Measurements from ENCODE around the gene MYH6. TPM values are rescaled to one million over a fixed set of nuclear protein-coding genes. Genes with fewer than 3 reads are reported as not detected.

Gene MYH6
- total RNA-seq, 4 donors from 2014 or later: 0.07 TPM; not detected in 3

- no peak for DNase-seq
- Histone ChIP-seq H3K36me3 (no peaks in the 10 kb centered on the region), H3K27ac (no peak overlapping the region), H3K4me3 (no peak overlapping the region), H3K27me3 (no peaks in the 10 kb centered on the region), H3K9me3 (no peaks in the 10 kb centered on the region), H3K4me1 (no peaks in the 10 kb centered on the region)
- no peak for TF ChIP-seq CTCF (IDR thresholded peaks at IDR 0.05)
- no peak for TF ChIP-seq POLR2A (IDR thresholded peaks at IDR 0.05)
- intact Hi-C loops (cut with DNase I; ENCODE audit: low total_unique reads): no loop called here
Measured at GRCh38 chr14:23438101-23438971, 30.3 kb upstream of the MYH6 start.

GRCh38 chr14:23437133-23438100, 29.3 kb upstream of the MYH6 start:
- Histone ChIP-seq H3K9me3 (no peaks in the 10 kb centered on the region), H3K36me3 (no peaks in the 10 kb centered on the region), H3K4me1 (no peaks in the 10 kb centered on the region), H3K27ac (no peak overlapping the region), H3K4me3 (no peak overlapping the region), H3K27me3 (no peaks in the 10 kb centered on the region)
- intact Hi-C loops (cut with DNase I; ENCODE audit: low total_unique reads): no loop called here
- TF ChIP-seq POLR2A (IDR thresholded peaks at IDR 0.05) (no peak), CTCF (IDR thresholded peaks at IDR 0.05) (no peak)
- no peak for DNase-seq

- H3K27ac ChIP-seq: no peak overlapping the region
- H3K27me3 ChIP-seq: no peaks in the 10 kb centered on the region
- no peaks in the 10 kb centered on the region for H3K36me3 ChIP-seq
- DNase-seq: no peak
- intact Hi-C loops (cut with DNase I; ENCODE audit: low total_unique reads): no loop called here
- H3K4me3 ChIP-seq: no peak overlapping the region
- H3K4me1 ChIP-seq: no peaks in the 10 kb centered on the region
- TF ChIP-seq POLR2A (IDR thresholded peaks at IDR 0.05) (no peak), CTCF (IDR thresholded peaks at IDR 0.05) (no peak)
- no peaks in the 10 kb centered on the region for H3K9me3 ChIP-seq
Measured at GRCh38 chr14:23436327-23437132, 28.5 kb upstream of the MYH6 start.

GRCh38 chr14:23435543-23436326, 27.7 kb upstream of the MYH6 start, which contains the start of gene MYH7:
Gene MYH7, minus strand, starts transcription at chr14:23435660. Its CDS starts 1,928 bp downstream, at chr14:23433732.
- no peak within 1 kb of the TSS for H3K27ac ChIP-seq
- H3K27me3 ChIP-seq: no peaks in the 10 kb centered on the region
- TF ChIP-seq CTCF (IDR thresholded peaks at IDR 0.05) (no peak), POLR2A (IDR thresholded peaks at IDR 0.05) (no peak)
- no peak for DNase-seq
- H3K4me3 ChIP-seq: no peak within 1 kb of the TSS
- no peaks in the 10 kb centered on the region for H3K9me3 ChIP-seq
- intact Hi-C loops (cut with DNase I; ENCODE audit: low total_unique reads): no loop called here
- no peaks in the 10 kb centered on the region for H3K4me1 ChIP-seq
- no peaks in the 10 kb centered on the region for H3K36me3 ChIP-seq
